Measurements from ENCODE around the gene YEATS2.

Gene YEATS2

DNA sequence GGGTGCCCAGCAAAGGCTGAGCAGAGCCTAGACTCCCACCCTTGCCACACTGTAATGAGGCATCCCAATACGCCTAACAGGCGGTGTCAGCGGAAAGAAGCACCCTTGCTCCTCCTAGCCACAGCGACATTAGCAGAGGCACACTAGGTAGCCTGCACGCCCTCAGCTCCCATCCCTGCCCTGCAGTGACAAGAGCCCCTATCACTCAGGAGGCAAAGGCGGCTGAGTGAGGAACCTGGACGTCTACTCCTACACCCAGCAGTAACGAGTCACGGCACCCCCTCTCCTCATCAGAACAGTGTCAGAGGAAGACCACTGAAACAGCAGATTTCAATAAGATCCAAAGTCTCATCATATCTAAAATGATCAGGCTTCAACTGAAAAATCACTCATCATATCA is 139.8 kb downstream of the YEATS2 start:
- DNase-seq (ENCODE audit: low read depth in 3 of 3) = no peak

DNA sequence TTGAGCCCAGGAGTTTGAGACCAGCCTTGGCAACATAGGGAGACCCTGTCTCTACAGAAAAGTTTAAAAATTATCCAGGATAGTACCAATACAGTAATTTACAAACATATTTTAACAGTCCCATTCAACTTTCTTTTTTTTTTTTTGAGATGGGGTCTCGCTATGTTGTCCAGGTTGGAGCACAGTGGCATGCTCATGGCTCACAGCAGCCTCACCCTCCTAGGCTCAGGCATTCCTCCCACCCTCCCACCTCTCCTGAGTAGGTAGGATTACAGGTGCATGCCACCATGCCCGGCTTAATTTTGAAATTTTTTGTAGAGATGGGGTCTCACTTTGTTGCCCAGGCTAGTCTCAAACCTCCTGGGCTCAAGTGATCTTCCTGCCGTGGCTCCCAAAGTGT is 140.3 kb downstream of the YEATS2 start:
- DNase-seq (ENCODE audit: low read depth in 3 of 3) = no peak

DNA sequence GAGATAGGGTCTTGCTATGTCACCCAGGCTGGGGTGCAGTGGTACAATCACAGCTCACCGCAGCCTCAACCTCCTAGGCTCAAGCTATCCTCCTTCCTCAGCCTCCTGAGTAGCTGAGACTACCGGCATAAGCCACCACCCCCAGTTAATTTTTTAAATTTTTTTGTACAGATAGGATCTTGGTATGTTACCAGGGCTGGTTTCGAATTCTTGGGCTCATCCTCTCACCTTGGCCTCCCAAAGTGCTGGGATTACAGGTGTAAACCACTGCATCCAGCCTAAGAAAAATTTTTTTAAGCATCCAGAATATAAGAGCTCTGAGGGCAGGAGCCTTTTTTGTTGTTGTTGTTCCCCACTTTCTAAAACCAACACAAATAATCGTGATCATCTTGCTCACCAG is 142.2 kb downstream of the YEATS2 start:
- no peak for DNase-seq (ENCODE audit: low read depth in 3 of 3)

DNA sequence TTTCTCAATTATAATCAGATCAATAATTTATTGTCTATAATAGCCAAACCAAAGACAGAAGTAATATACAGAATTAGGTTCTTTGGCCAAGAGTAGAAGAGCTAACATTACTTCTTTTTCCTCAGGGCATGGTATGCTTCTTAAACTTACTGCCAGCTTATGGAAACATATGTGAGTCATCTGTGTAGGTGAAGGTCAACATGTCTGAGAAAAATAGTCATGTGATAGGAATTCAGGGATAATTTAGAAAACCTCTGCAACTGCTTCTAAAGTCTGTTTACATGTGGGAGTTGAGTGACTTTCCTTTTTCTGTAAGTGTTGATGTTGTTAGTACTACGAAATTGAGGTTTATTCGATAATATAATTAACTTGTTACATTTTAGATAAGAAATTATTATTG is 147.0 kb downstream of the YEATS2 start:
- DNase-seq (ENCODE audit: low read depth in 3 of 3) = no peak

DNA sequence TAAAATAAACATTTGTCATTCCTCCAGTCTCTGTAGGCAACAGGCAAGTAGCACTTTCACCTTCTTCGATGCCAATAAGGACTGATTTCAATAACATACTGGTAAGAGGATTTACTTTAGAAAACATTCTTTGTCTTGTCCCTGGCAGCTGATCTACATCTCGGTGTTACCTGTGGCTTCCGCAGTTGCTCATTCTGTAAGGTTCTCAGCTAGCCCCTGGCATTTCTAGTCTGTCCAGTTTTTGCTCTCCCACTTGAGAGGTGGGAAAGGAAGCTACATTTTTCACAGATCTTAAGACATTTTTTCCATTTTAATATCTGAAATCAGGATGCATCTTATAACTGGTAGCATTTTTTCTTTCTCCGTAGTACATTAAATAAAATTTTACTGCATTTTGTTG is 147.5 kb downstream of the YEATS2 start:
- DNase-seq (ENCODE audit: low read depth in 3 of 3) = no peak

DNA sequence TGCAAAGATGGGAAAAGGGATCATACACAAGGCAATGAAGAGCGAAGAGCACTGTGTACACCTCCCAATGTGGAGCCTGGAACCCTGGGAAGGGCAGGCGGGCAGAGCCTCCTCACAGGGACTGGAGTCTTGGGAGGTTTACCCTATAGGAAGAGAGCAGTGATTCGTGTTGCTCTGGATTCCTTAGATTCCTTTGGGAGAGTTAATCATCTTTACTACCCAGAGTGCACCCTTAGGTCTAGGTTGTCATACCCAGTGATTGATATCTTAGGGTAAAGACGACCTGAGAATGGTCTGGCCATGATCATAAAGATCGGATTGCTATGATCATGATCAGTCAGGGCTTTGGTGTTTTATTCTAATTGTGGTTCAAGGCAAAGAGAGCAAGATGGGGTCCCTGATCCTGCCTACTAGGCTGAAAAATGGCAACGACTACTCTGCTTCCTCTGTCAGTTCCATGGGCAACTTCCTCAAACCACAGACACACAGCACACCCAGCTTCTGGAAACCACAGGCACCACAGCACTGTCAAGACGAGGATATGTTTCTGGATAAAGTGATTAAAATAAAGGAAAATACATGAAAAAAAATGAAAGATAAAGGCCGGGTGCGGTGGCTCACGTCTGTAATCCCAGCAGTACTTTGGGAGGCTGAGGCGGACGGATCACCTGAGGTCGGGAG is 148.2 kb downstream of the YEATS2 start:
- DNase-seq (ENCODE audit: low read depth in 3 of 3) = no peak

DNA sequence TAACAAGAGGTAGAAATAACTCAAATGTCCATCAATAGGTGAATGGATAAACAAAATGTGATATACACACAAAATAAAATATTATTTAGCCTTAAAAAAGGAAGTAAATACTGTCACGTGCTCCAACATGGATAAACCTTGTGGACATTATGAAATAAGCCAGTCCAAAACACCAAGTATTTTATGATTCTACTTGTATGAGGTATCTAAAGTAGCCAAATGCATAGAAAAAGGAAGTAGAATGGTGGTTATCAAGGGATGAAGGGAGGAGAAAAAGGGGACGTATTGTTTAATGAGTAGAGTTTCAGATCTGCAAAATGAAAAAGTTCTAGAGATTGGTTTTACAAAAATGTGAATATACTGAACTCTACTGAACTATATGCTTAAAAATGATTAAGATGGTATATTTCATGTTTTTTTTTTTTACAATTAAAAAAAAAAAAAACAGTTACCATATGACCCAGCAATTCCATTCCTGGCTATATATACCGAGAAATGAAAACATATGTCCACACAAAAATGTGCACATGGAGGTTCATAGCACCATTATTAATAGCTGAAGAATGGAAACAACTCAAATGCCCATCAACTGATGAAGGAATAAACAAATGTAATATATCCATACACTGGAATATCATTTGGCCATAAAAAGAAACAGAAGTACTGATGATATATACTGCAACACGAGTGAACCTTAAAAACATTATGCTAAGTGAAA is 156.9 kb downstream of the YEATS2 start:
- no peak for DNase-seq (ENCODE audit: low read depth in 3 of 3)

DNA sequence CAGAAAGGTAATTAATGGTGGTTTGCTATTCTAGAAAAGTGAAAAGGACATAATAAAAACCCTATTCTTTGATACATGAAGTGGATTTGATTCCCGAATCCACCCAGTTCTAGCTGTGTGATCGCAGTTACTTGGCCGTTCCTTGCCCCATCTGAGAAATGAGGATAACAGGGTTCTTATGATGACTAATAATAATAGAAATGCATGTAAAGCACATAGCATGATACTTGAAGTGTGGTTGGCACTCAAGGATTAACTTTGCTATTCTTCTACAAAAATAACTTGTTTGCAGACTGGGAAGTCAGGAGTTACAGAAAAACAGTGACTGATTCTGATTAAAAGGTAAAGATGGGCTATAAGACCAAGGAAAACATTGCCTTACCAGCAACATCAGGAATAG is 160.3 kb downstream of the YEATS2 start:
- DNase-seq (ENCODE audit: low read depth in 3 of 3) = no peak
